B cell (primary cell): ENCODE data around the gene UPK3B. TPM values are rescaled to one million over a fixed set of nuclear protein-coding genes. Genes with fewer than 3 reads are reported as not detected.
"Not testable (repeated sequence)": the region's sequence is repeated elsewhere in the genome, so short reads cannot be mapped to it uniquely, and the experiment has no call there.

Experiments
- ATAC-seq: fragments of 200-7000 bp; cut with Tn5 transposase; one replicate; pipeline ENCODE4 v1.10.0; 2021; ENCODE audit warnings: low read depth, mild to moderate bottlenecking, moderate number of reproducible peaks, moderate library complexity
- CTCF ChIA-PET: fragments of 350-600 bp; sonication (Branson Sonifier 250); formaldehyde crosslinking; loops from one replicate; lab custom pipeline; 2021; ENCODE audit warnings: antibody characterized with exemption, inconsistent platforms; lab: Charles Lee
- POLR2A ChIA-PET: fragments of 350-600 bp; sonication (Branson Sonifier 250); formaldehyde crosslinking; loops from one replicate; lab custom pipeline; 2021; ENCODE audit warnings: antibody characterized with exemption; lab: Charles Lee
- DNase-seq: peaks from one replicate; pipeline ENCODE4 v3.0.0; 2013
- H2AFZ ChIP-seq: 2 replicates; pipeline ENCODE4 v1.6.1; 2012; ENCODE audit warnings: mild to moderate bottlenecking, low read depth, low read length; ENCODE audit not compliant: insufficient read depth, poor library complexity, severe bottlenecking
- H3K27ac ChIP-seq, 2 donors: 1 replicate in 1 of 2; 2 replicates in 1 of 2; pipeline ENCODE4 v1.5.1; 2012 to 2013; ENCODE audit warnings: low read length in 2 of 2, mild to moderate bottlenecking in 2 of 2, moderate library complexity in 1 of 2
- H3K27me3 ChIP-seq, 4 experiments: fragments of 200-600 bp in 1 of 4; sonication (generic) in 1 of 4; replicated peaks in 1 of 4; 1 replicate in 2 of 4; 2 replicates in 2 of 4; pipeline versions ENCODE4 v1.6.1 to v1.7.0; 2013 to 2016; ENCODE audit warnings: low read length in 3 of 4, mild to moderate bottlenecking in 2 of 4, mixed read lengths in 1 of 4, moderate library complexity in 1 of 4; ENCODE audit not compliant: insufficient read depth in 4 of 4, control insufficient read depth in 3 of 4; ENCODE audit errors: control extremely low read depth in 1 of 4
- H3K36me3 ChIP-seq, 2 experiments: replicated peaks in 1 of 2; 1 replicate in 1 of 2; 2 replicates in 1 of 2; pipeline versions ENCODE4 v1.6.1 to v1.7.1; 2013; ENCODE audit warnings: low read length in 1 of 2; ENCODE audit not compliant: insufficient read depth in 2 of 2, control insufficient read depth in 1 of 2; ENCODE audit errors: control extremely low read depth in 1 of 2, extremely low read depth in 1 of 2
- H3K4me1 ChIP-seq, 2 donors: fragments of 200-600 bp in 1 of 2; sonication (generic) in 1 of 2; 1 replicate in 1 of 2; 2 replicates in 1 of 2; pipeline versions ENCODE4 v1.5.1 to v1.6.1; 2013 to 2017; ENCODE audit warnings: low read length in 2 of 2; ENCODE audit not compliant: control insufficient read depth in 2 of 2, insufficient read depth in 2 of 2
- H3K4me2 ChIP-seq: replicated peaks from 2 replicates; pipeline ENCODE3; 2012; ENCODE audit warnings: mild to moderate bottlenecking, low read depth, low read length; ENCODE audit not compliant: poor library complexity, severe bottlenecking
- H3K4me3 ChIP-seq, 5 experiments: fragments of 200-600 bp in 1 of 5; sonication (generic) in 1 of 5; 1 replicate in 3 of 5; 2 replicates in 2 of 5; pipeline versions ENCODE4 v1.5.1 to v1.7.0; 2011 to 2016; ENCODE audit warnings: low read length in 4 of 5, mild to moderate bottlenecking in 4 of 5, low read depth in 2 of 5, control low read depth in 1 of 5, moderate library complexity in 1 of 5; ENCODE audit not compliant: insufficient read depth in 1 of 5; ENCODE audit errors: control extremely low read depth in 1 of 5, extremely low read depth in 1 of 5
- H3K79me2 ChIP-seq: fragments of 200-600 bp; sonication (generic); one replicate; pipeline ENCODE4 v1.6.0; 2016; ENCODE audit warnings: low read length; ENCODE audit not compliant: control insufficient read depth, insufficient read depth
- H3K9ac ChIP-seq: fragments of 200-600 bp; sonication (generic); 2 replicates; pipeline ENCODE4 v1.6.1; 2017; ENCODE audit warnings: mild to moderate bottlenecking, low read length, moderate library complexity
- H3K9me3 ChIP-seq, 3 donors: one replicate each; pipeline versions ENCODE4 v1.6.1 to v1.7.1; 2013; ENCODE audit warnings: low read length in 2 of 3; ENCODE audit not compliant: control insufficient read depth in 2 of 3, insufficient read depth in 1 of 3; ENCODE audit errors: control extremely low read depth in 1 of 3
- H4K20me1 ChIP-seq: 2 replicates; pipeline ENCODE4 v1.6.0; 2012; ENCODE audit warnings: mild to moderate bottlenecking, low read length; ENCODE audit not compliant: insufficient read depth, control insufficient read depth, poor library complexity, severe bottlenecking
- H3K27ac Mint-ChIP-seq: one replicate; pipeline ENCODE4 v1.8.0; 2021; ENCODE audit warnings: mixed read lengths
- H3K27me3 Mint-ChIP-seq: one replicate; pipeline ENCODE4 v1.8.0; 2021; ENCODE audit warnings: mixed read lengths
- H3K4me1 Mint-ChIP-seq: one replicate; pipeline ENCODE4 v1.8.0; 2021; ENCODE audit warnings: mixed read lengths
- H3K4me3 Mint-ChIP-seq: one replicate; pipeline ENCODE4 v1.8.0; 2021; ENCODE audit warnings: mixed read lengths
- H3K9me3 Mint-ChIP-seq: one replicate; pipeline ENCODE4 v1.8.0; 2022; ENCODE audit warnings: mixed read lengths; ENCODE audit not compliant: insufficient read depth
- WGBS: methylation state at CpG from one replicate; pipeline ENCODE4 v1.1.5; 2013; ENCODE audit warnings: missing lambda C conversion rate; ENCODE audit not compliant: insufficient coverage; 5-methylcytosine and 5-hydroxymethylcytosine counted together
- intact Hi-C: fragments of 100-400 bp; cut with micrococcal nuclease; formaldehyde crosslinking; loops from one replicate; pipeline ENCODE4 v1.10.0; 2022
- polyA plus RNA-seq: library from polyadenylated mRNA; depleted of rRNA; stranded (reverse); fragments of >200 nt; gene quantifications from 2 replicates; pipeline ENCODE4 v1.2.3, GENCODE V29; 2012
- total RNA-seq, 2 donors: library from RNA; stranded (reverse); fragments of 120-200 nt in 1 of 2; gene quantifications; 1 replicate in 1 of 2; 2 replicates in 1 of 2; pipeline versions ENCODE4 v1.2.3 to v1.2.4, GENCODE V29; 2013 to 2022

UPK3B gene
- total and polyA plus RNA-seq, 2 donors (not counting 1 experiment from before 2014, with no cell fraction given): 2.8 to 4.9 TPM

DNA sequence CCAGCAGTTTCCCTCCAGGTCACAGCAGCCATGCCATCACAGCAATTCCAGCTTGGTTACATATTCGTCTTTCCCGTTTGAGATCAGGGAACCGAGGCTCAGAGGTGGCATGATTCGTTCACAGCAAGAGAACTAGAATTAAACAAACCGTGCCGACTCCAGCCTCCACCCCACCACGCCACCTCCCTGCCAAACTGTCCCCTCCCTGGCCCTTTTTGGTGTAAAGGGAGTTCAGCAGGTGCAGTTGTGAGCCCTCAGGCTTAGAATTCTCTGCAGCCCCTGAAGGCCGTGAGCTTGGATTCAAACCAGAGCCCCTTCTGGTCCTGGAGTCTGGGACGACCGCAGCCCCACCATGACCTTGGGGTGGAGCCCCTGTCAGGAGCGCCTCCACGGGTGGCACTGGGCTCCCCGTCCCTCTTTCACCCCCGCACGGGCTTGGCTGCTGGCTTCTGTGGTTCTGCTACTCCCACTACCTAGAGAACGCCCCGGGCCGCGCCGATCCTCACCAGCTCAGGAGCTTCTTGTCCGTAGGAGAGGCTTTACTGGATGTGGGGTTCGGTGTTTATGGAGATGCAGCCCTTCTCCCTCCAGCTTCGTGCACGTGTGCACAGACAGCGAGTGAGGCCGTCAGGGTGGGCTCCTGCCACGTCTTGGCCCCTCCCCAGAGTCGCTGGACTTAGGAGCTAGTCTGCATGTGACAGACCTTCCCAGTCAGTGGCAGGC, 11.0 kb upstream of the UPK3B start:
- ATAC-seq, H3K27ac ChIP-seq, H3K27ac Mint-ChIP-seq, H3K4me3 Mint-ChIP-seq, DNase-seq, H4K20me1 ChIP-seq, H3K27me3 ChIP-seq, POLR2A ChIA-PET, H3K36me3 ChIP-seq, H3K9ac ChIP-seq, H3K4me1 ChIP-seq, H3K4me1 Mint-ChIP-seq, intact Hi-C loops, H3K9me3 ChIP-seq, H3K79me2 ChIP-seq, CTCF ChIA-PET, H3K4me3 ChIP-seq, H2AFZ ChIP-seq, H3K9me3 Mint-ChIP-seq, H3K4me2 ChIP-seq, H3K27me3 Mint-ChIP-seq: not testable (repeated sequence)
- no CpG with 5 or more reads among the region's 28 CpGs for WGBS

- H3K4me2 ChIP-seq, intact Hi-C loops, H3K4me1 ChIP-seq, H3K9me3 ChIP-seq, H3K9me3 Mint-ChIP-seq, H3K27me3 Mint-ChIP-seq, ATAC-seq, H3K27ac Mint-ChIP-seq, H3K4me3 ChIP-seq, H3K4me1 Mint-ChIP-seq, CTCF ChIA-PET, H2AFZ ChIP-seq, H3K79me2 ChIP-seq, H3K36me3 ChIP-seq, H3K27me3 ChIP-seq, H4K20me1 ChIP-seq, H3K27ac ChIP-seq, DNase-seq, POLR2A ChIA-PET, H3K9ac ChIP-seq, H3K4me3 Mint-ChIP-seq: not testable (repeated sequence)
- no CpG with 5 or more reads among the region's 19 CpGs for WGBS
Observed at GRCh38 chr7:76499924-76500241, 10.5 kb upstream of the UPK3B start.

GRCh38 chr7:76502224-76502623, 8.1 kb upstream of the UPK3B start:
- H2AFZ ChIP-seq, H3K27me3 Mint-ChIP-seq, H3K27ac Mint-ChIP-seq, H3K27me3 ChIP-seq, H3K79me2 ChIP-seq, POLR2A ChIA-PET, H3K9me3 ChIP-seq, H3K4me1 ChIP-seq, H4K20me1 ChIP-seq, H3K4me1 Mint-ChIP-seq, H3K4me3 ChIP-seq, CTCF ChIA-PET, H3K4me2 ChIP-seq, intact Hi-C loops, H3K27ac ChIP-seq, DNase-seq, H3K9ac ChIP-seq, ATAC-seq, H3K4me3 Mint-ChIP-seq, H3K9me3 Mint-ChIP-seq: not testable (repeated sequence)
- 97% methylated on average over 11 of the region's 13 CpGs for WGBS
- peaks cover 0 to 12% of the 10 kb centered on the region in 2 experiments for H3K36me3 ChIP-seq

DNA sequence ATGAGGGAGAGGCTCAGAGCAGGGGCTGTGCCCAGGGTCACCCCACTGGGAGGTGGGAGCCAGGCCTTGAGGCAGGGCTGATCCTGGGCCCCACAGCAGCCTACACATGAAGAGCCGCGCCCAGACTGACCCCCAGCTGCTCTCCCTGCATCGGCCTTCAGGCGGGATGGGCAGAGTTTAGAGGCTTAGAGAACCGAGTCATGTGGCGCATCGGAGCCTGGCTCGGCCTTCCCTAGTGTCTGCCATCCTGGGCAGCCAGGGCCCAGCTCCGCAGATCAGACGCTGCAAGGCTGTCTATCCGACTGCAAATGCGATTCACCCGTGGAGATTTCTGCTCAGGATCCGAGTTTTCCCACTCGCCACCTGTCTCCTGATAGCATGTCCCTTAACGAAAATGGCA, 7.5 kb upstream of the UPK3B start:
- H3K27me3 Mint-ChIP-seq, POLR2A ChIA-PET, H3K27me3 ChIP-seq, H3K9me3 Mint-ChIP-seq, H2AFZ ChIP-seq, intact Hi-C loops, ATAC-seq, H3K4me1 Mint-ChIP-seq, H3K9ac ChIP-seq, DNase-seq, H3K4me1 ChIP-seq, CTCF ChIA-PET, H3K4me3 ChIP-seq, H3K9me3 ChIP-seq, H3K27ac ChIP-seq, H3K79me2 ChIP-seq, H4K20me1 ChIP-seq, H3K4me2 ChIP-seq, H3K27ac Mint-ChIP-seq, H3K4me3 Mint-ChIP-seq: not testable (repeated sequence)
- H3K36me3 ChIP-seq: peaks cover 0 to 12% of the 10 kb centered on the region in 2 experiments
- WGBS: 94% methylated on average over 14 of the region's 16 CpGs
